ENCODE data around the gene COPS8. TPM values are rescaled to one million over a fixed set of nuclear protein-coding genes. Genes with fewer than 3 reads are reported as not detected.

The COPS8 gene
- total RNA-seq, 1 donor from 2014 or later: 46.9 TPM

DNA sequence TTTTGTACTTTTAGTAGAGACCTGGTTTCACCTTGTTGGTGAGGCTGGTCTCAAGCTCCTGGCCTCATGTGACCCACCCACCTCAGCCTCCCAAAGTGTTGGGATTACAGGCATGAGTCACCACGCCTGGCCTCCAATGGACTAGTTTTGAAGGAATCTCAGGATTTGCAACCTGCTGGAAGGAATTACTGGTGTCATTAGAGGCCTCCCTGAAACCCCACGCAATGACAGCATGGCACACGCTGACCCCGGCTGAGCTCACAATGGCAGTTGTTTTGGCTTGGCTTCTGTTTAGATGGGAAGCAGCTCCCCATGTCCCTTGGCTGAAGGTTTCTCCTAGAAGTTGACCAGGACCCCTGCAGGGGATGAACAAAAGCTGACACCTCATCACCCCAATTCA lies 23.1 kb upstream of the COPS8 start:
- Histone ChIP-seq H3K27me3 (no peaks in the 10 kb centered on the region), H3K4me3 (no peak overlapping the region), H3K9me3 (no peaks in the 10 kb centered on the region), H3K27ac (no peak overlapping the region), H3K4me1 (peaks cover 4% of the 10 kb centered on the region), H3K36me3 (no peaks in the 10 kb centered on the region)
- intact Hi-C loops (cut with DNase I): loop anchor here (5.0 kb wide), 1 partner anchor 710 kb away; no protein-coding TSS in a partner anchor
- TF ChIP-seq POLR2AphosphoS5 (IDR thresholded peaks at IDR 0.05; ENCODE audit: insufficient read depth in 1 of 2, low read depth in 1 of 2) (no peak), POLR2A (IDR thresholded peaks at IDR 0.05) (no peak), CTCF (IDR thresholded peaks at IDR 0.05) (no peak)
- DNase-seq (ENCODE audit: extremely low spot score in 2 of 2): peak in 1 of 2 donors; percentile 49

DNA sequence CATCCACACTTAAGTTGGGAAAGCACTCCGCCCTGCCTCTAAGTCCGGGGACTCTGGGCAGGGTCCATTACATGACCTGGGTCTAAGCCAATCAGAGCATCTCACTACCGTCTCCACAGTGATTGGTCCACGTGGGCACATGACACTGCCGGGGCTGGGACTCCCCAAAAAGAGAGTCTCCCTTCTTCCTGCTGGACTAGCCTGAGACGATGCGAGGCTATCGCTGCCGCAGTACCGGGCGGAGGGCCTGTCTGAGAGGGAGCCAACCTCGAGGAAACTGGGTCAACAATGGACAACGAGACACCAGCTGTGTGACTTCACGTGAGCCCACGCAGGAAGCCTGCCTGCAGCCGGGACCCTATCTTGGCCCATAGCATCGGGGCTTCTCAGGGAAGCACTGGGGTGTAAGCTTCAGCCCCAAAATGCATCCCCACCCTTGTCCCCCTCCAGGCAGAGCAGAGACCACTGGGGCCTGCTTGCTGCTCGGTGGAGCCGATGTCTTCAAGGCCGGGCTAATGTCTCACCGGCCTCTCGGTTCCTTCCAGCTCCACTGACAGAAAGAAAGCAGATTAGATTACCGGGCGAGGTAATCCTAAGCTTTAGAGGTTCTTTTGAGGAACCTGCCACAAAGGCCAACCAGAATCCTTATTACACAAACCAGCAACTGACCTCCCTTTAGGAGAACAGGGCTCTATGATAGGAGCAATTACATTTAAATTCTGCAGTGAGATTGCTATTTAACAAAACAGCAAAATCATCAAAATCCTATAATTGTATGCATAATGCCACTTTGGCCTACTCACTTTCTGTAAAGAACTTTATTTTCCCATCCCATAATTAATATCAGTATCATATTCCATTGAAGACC lies 21.3 kb upstream of the COPS8 start:
- no peaks in the 10 kb centered on the region for H3K9me3 ChIP-seq
- H3K4me1 ChIP-seq: peaks cover 4% of the 10 kb centered on the region
- no peak overlapping the region for H3K27ac ChIP-seq
- H3K27me3 ChIP-seq: no peaks in the 10 kb centered on the region
- DNase-seq (ENCODE audit: extremely low spot score in 2 of 2): peak in 1 of 2 donors; percentile 75
- TF ChIP-seq POLR2AphosphoS5 (IDR thresholded peaks at IDR 0.05; ENCODE audit: insufficient read depth in 1 of 2, low read depth in 1 of 2) (no peak), POLR2A (IDR thresholded peaks at IDR 0.05) (no peak), CTCF (IDR thresholded peaks at IDR 0.05) (no peak)
- H3K4me3 ChIP-seq: no peak overlapping the region
- intact Hi-C loops (cut with DNase I): loop anchor here (5.0 kb wide), 1 partner anchor 712 kb away; no protein-coding TSS in a partner anchor
- H3K36me3 ChIP-seq: no peaks in the 10 kb centered on the region

- H3K27ac ChIP-seq: no peak overlapping the region
- TF ChIP-seq CTCF (IDR thresholded peaks at IDR 0.05) (no peak), POLR2A (IDR thresholded peaks at IDR 0.05) (no peak), POLR2AphosphoS5 (IDR thresholded peaks at IDR 0.05; ENCODE audit: insufficient read depth in 1 of 2, low read depth in 1 of 2) (no peak)
- intact Hi-C loops (cut with DNase I): no loop called here
- no peaks in the 10 kb centered on the region for H3K9me3 ChIP-seq
- no peak for DNase-seq (ENCODE audit: extremely low spot score in 2 of 2)
- no peak overlapping the region for H3K4me3 ChIP-seq
- H3K4me1 ChIP-seq: no peaks in the 10 kb centered on the region
- no peaks in the 10 kb centered on the region for H3K36me3 ChIP-seq
- H3K27me3 ChIP-seq: no peaks in the 10 kb centered on the region
Measured at GRCh38 chr2:237065071-237065377, 20.7 kb upstream of the COPS8 start.

DNA sequence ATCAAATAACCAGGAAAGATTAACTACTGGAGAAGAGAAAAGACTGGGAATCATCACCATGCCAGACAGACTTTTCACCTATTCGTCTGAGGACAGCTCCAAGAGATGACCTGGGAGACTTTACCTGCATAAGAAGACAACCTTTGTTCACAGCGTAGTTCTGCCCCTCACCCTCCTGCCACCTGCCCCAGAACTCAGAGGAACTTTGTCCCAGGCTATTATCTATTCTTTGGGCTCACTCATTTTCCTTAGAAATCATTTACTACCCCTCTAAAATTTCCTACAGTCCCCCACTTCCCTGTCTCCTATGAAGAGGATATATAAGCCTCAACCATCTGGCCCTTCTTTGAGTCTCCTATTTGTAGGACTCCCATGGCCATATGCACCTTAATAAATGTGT lies 19.3 kb upstream of the COPS8 start:
- H3K4me3 ChIP-seq: no peak overlapping the region
- no peak overlapping the region for H3K27ac ChIP-seq
- H3K4me1 ChIP-seq: no peaks in the 10 kb centered on the region
- no peaks in the 10 kb centered on the region for H3K36me3 ChIP-seq
- intact Hi-C loops (cut with DNase I): no loop called here
- no peaks in the 10 kb centered on the region for H3K9me3 ChIP-seq
- DNase-seq (ENCODE audit: extremely low spot score in 2 of 2): no peak
- TF ChIP-seq CTCF (IDR thresholded peaks at IDR 0.05) (no peak), POLR2AphosphoS5 (IDR thresholded peaks at IDR 0.05; ENCODE audit: insufficient read depth in 1 of 2, low read depth in 1 of 2) (no peak), POLR2A (IDR thresholded peaks at IDR 0.05) (no peak)
- no peaks in the 10 kb centered on the region for H3K27me3 ChIP-seq

GRCh38 chr2:237068005-237068576 lies 17.6 kb upstream of the COPS8 start:
- TF ChIP-seq POLR2A (IDR thresholded peaks at IDR 0.05): no peak
- no peak for TF ChIP-seq POLR2AphosphoS5 (IDR thresholded peaks at IDR 0.05; ENCODE audit: insufficient read depth in 1 of 2, low read depth in 1 of 2)
- no peak for TF ChIP-seq CTCF (IDR thresholded peaks at IDR 0.05)
- Histone ChIP-seq H3K4me3 (no peak overlapping the region), H3K36me3 (no peaks in the 10 kb centered on the region), H3K4me1 (no peaks in the 10 kb centered on the region), H3K9me3 (no peaks in the 10 kb centered on the region), H3K27me3 (no peaks in the 10 kb centered on the region), H3K27ac (no peak overlapping the region)
- intact Hi-C loops (cut with DNase I): no loop called here
- peak in 1 of 2 donors; percentile 62 for DNase-seq (ENCODE audit: extremely low spot score in 2 of 2)
